ENCODE results near the gene SRSF5.

GRCh38 chr14:69818758-69819191 is 51.8 kb downstream of the SRSF5 start:
- no peak for TF ChIP-seq KIAA2018 (CRISPR knock-in tag; IDR thresholded peaks at IDR 0.05; ENCODE audit: borderline replicate concordance)
- peak; percentile 88 for TF ChIP-seq CTCF (CRISPR knock-in tag; IDR thresholded peaks at IDR 0.05)
- TF ChIP-seq ZNF10 (CRISPR knock-in tag; IDR thresholded peaks at IDR 0.05; ENCODE audit: borderline replicate concordance, low read depth), result no peak
- TF ChIP-seq ZSCAN5A (CRISPR knock-in tag; IDR thresholded peaks at IDR 0.05; ENCODE audit: borderline replicate concordance), result no peak

All from HepG2 (cell line).